Nephron progenitor cell (in vitro differentiated cells): Measurements from ENCODE around the gene R3HCC1L.

ENCODE experiments used
- DNase-seq: peaks from one replicate; pipeline ENCODE4 v3.0.0; 2021
- H3K27ac Mint-ChIP-seq: 2 replicates; pipeline ENCODE4 v1.8.0; 2021; ENCODE audit warnings: mild to moderate bottlenecking, moderate library complexity, mixed read lengths
- H3K27me3 Mint-ChIP-seq: 2 replicates; pipeline ENCODE4 v1.8.0; 2021; ENCODE audit warnings: mild to moderate bottlenecking, low read depth, mixed read lengths; ENCODE audit not compliant: poor library complexity
- H3K36me3 Mint-ChIP-seq: 2 replicates; pipeline ENCODE4 v1.8.0; 2021; ENCODE audit warnings: low read depth, mixed read lengths
- H3K4me1 Mint-ChIP-seq: 2 replicates; pipeline ENCODE4 v1.8.0; 2021; ENCODE audit warnings: mixed read lengths
- H3K4me3 Mint-ChIP-seq: 2 replicates; pipeline ENCODE4 v1.8.0; 2021; ENCODE audit warnings: mild to moderate bottlenecking, moderate library complexity, mixed read lengths
- H3K9me3 Mint-ChIP-seq: 2 replicates; pipeline ENCODE4 v1.8.0; 2021; ENCODE audit warnings: mild to moderate bottlenecking, moderate library complexity, mixed read lengths
- TF ChIP-seq, protein P1 (sequence below): fragments of 200-600 bp; sonication (generic); IDR thresholded peaks from 2 replicates; pipeline ENCODE4 v1.5.0; 2021; ENCODE audit warnings: antibody characterized with exemption

R3HCC1L gene

DNA sequence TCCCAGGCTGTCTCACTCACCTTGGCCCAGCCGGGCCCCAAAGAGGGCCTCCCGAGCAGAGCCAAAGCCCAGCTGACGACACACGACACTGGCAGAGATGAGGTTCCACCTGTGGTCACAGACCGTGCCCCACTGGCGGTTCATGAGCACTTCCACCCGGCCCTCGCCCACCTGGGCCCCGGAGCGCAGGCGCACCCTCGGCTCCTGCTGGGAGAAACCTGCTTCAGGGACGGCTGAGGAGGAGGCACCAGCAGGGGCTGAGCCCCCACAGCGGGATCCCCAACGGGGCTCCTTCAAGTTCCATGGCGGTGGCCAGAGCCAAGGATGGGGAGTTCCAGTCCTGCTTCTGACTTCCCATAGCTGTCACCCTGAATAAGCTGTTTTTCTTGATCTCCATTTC is 123.5 kb downstream of the R3HCC1L start:
- H3K4me3 Mint-ChIP-seq, result no peak overlapping the region
- H3K9me3 Mint-ChIP-seq, result no peaks in the 10 kb centered on the region
- no peak overlapping the region for H3K27ac Mint-ChIP-seq
- no peaks in the 10 kb centered on the region for H3K36me3 Mint-ChIP-seq
- peaks cover 31% of the 10 kb centered on the region for H3K4me1 Mint-ChIP-seq
- DNase-seq, result no peak
- no peaks in the 10 kb centered on the region for H3K27me3 Mint-ChIP-seq
- TF ChIP-seq, protein P1, sequence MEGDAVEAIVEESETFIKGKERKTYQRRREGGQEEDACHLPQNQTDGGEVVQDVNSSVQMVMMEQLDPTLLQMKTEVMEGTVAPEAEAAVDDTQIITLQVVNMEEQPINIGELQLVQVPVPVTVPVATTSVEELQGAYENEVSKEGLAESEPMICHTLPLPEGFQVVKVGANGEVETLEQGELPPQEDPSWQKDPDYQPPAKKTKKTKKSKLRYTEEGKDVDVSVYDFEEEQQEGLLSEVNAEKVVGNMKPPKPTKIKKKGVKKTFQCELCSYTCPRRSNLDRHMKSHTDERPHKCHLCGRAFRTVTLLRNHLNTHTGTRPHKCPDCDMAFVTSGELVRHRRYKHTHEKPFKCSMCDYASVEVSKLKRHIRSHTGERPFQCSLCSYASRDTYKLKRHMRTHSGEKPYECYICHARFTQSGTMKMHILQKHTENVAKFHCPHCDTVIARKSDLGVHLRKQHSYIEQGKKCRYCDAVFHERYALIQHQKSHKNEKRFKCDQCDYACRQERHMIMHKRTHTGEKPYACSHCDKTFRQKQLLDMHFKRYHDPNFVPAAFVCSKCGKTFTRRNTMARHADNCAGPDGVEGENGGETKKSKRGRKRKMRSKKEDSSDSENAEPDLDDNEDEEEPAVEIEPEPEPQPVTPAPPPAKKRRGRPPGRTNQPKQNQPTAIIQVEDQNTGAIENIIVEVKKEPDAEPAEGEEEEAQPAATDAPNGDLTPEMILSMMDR, result no peak

DNA sequence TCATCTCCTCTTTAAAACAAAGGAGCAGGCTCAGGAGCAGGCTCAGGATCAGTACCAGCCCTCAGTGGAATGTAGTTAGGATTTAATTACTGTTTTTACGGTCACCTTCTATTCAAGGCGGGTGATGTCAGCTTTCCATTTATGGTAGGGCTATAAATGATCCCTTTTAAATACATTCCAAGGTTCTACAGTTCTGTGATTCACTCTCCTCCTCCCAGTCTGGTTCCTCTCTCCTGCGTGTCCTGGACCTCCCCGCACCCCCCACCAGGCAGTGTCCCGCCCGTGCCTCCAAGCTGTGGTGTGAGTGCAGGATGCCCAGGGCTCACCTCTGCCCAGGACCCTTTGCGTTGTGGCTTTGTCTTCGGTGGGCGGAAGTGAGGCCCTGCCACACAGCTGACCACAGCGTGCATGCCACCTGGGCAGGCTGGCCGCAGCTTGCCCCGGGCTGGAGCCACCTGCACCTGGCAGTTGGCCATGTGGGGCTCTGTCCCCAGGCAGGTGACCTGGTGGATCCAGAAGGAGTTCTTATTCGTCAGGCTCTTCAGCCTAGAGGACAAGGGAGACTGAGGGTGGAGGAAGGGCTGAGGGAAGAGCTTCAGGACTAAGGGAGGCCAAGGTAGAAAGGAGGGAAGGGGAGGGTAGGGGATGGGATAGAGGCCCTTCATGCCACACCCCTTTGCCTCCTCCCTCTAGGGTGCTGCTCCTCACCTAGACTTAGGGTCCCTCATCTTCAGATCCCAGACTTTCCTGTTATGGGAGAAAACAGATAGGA is 124.4 kb downstream of the R3HCC1L start:
- no peaks in the 10 kb centered on the region for H3K27me3 Mint-ChIP-seq
- TF ChIP-seq, protein P1, result no peak
- peak overlapping the region; percentile 30 for H3K27ac Mint-ChIP-seq
- H3K4me1 Mint-ChIP-seq, result peaks cover 32% of the 10 kb centered on the region
- no peak overlapping the region for H3K4me3 Mint-ChIP-seq
- no peaks in the 10 kb centered on the region for H3K9me3 Mint-ChIP-seq
- no peak for DNase-seq
- H3K36me3 Mint-ChIP-seq, result no peaks in the 10 kb centered on the region

DNA sequence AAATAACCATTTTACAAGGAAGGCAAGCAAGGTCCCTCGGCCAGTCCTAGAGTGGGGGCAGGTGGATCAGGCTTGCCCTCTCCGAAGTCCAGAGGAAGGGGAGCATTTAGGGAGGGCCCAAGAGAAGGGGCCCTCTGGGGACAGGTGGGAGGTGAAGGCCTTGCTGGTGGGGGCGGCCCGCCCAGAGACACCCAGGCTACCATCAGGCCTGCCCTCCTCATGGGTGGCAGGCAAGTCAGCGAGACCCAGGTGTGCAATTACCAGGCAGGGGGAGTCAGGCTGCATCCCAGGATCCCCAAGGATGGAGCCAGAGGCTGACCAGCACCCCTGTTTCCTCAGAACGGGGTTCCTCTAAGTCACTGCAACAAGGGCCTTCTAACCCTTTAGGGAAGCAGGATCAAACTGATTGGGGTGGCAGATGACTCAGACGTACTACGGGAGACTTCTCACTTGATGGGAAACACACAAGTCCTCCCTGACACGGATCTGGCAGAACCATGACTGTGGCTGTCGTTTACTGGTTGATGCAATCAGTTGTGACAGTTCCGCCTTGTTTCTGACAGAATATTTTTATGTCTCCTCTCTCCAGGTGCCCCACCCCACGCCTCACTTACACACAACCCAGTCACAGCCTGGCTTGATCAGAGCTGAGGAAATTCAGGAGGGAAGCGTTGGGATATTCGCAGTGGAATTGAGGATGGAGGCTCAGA is 125.3 kb downstream of the R3HCC1L start:
- H3K36me3 Mint-ChIP-seq, result no peaks in the 10 kb centered on the region
- H3K4me3 Mint-ChIP-seq, result no peak overlapping the region
- no peaks in the 10 kb centered on the region for H3K9me3 Mint-ChIP-seq
- DNase-seq, result no peak
- peak overlapping the region; percentile 30 for H3K27ac Mint-ChIP-seq
- peaks cover 30% of the 10 kb centered on the region for H3K4me1 Mint-ChIP-seq
- H3K27me3 Mint-ChIP-seq, result no peaks in the 10 kb centered on the region
- TF ChIP-seq, protein P1, result no peak

DNA sequence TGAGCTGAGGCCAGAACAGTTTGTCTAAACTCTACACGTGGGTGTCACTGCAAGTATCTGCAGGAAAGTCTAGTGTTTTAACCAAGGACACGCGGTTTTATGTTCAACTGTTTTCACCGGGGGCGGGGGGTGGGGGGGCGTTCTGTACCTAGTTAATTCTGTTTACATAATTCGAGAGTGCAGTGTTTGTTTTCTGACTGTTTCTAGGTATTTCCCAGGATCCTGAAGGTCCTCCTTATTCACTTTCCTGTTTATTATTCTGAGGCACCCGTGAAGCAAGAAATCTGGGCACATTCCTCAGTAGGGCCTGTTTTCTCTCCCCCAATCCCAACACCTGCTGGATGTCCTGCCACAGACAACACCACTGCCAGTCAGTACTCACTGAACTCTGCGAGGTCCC is 125.9 kb downstream of the R3HCC1L start:
- H3K4me1 Mint-ChIP-seq, result peaks cover 30% of the 10 kb centered on the region
- peak overlapping the region; percentile 90 for H3K27ac Mint-ChIP-seq
- no peaks in the 10 kb centered on the region for H3K9me3 Mint-ChIP-seq
- H3K4me3 Mint-ChIP-seq, result no peak overlapping the region
- no peaks in the 10 kb centered on the region for H3K27me3 Mint-ChIP-seq
- no peaks in the 10 kb centered on the region for H3K36me3 Mint-ChIP-seq
- DNase-seq, result no peak
- TF ChIP-seq, protein P1, result no peak

- Mint-ChIP-seq H3K27me3 (no peaks in the 10 kb centered on the region), H3K9me3 (no peaks in the 10 kb centered on the region), H3K36me3 (no peaks in the 10 kb centered on the region), H3K4me3 (no peak overlapping the region), H3K27ac (peak overlapping the region; percentile 90), H3K4me1 (peaks cover 32% of the 10 kb centered on the region)
- TF ChIP-seq, protein P1, result no peak
- no peak for DNase-seq
Measured at GRCh38 chr10:98260752-98261151, 126.3 kb downstream of the R3HCC1L start.
